IMR-90 (cell line): Measurements from ENCODE around the gene NDUFS3. TPM values are rescaled to one million over a fixed set of nuclear protein-coding genes. Genes with fewer than 3 reads are reported as not detected.

Experiments
- CTCF ChIP-seq: conservative IDR thresholded peaks from 2 replicates; pipeline ENCODE4 v1.5.1; 2012; ENCODE audit warnings: mild to moderate bottlenecking, low read depth, low read length, improper control_type of control experiment
- POLR2A ChIP-seq: IDR thresholded peaks from 2 replicates; pipeline ENCODE4 v1.6.1; 2012; ENCODE audit warnings: mild to moderate bottlenecking, low read depth, low read length
- RFX5 ChIP-seq: IDR thresholded peaks from 2 replicates; pipeline ENCODE4 v1.8.0; 2012; ENCODE audit warnings: low read depth, mild to moderate bottlenecking, low read length, moderate library complexity
- SMC3 ChIP-seq: fragments of 150-350 bp; IDR thresholded peaks from 2 replicates; pipeline ENCODE4 v1.6.1; 2016; ENCODE audit warnings: low read depth, mild to moderate bottlenecking, antibody characterized with exemption, low read length, moderate library complexity
- USF2 ChIP-seq: fragments of 150-350 bp; IDR thresholded peaks from 2 replicates; pipeline ENCODE4 v1.6.1; 2017; ENCODE audit warnings: mild to moderate bottlenecking, antibody characterized with exemption, low read length, low read depth
- polyA plus RNA-seq, 3 experiments: library from polyadenylated mRNA; depleted of rRNA; stranded (reverse); fragments of >200 nt; gene quantifications; 2 replicates each; pipeline ENCODE4 v1.2.3, GENCODE V29; 2012; ENCODE audit warnings: low replicate concordance in 1 of 3
- total RNA-seq: library from RNA; depleted of rRNA; stranded (reverse); fragments of >200 nt; gene quantifications from 2 replicates; pipeline ENCODE4 v1.2.3, GENCODE V29; 2012

Gene NDUFS3
- total and polyA plus RNA-seq, 2 of the 4 experiments (the other 2 are of a cell fraction), result 77.1 to 108 TPM

GRCh38 chr11:47566149-47566698 is 12.7 kb upstream of the NDUFS3 start (continued):
- no peak for TF ChIP-seq CTCF
- no peak for TF ChIP-seq RFX5
- TF ChIP-seq USF2, result no peak
- TF ChIP-seq POLR2A, result no peak
- TF ChIP-seq SMC3, result no peak
